ENCODE data around the gene TCFL5. TPM values are rescaled to one million over a fixed set of nuclear protein-coding genes. Genes with fewer than 3 reads are reported as not detected.

TCFL5 gene
- total RNA-seq, 1 donor from 2014 or later = 6.3 TPM

- Histone ChIP-seq H3K4me1 (ENCODE audit: control insufficient read depth in 3 of 3, insufficient read depth in 3 of 3, low read length in 3 of 3) (peaks cover 32 to 35% (median 33%) of the 10 kb centered on the region in 3 donors), H3K36me3 (ENCODE audit: control insufficient read depth in 3 of 3, insufficient read depth in 3 of 3, low read length in 3 of 3) (peaks cover 0 to 9% (median 8%) of the 10 kb centered on the region in 3 donors), H3K9me3 (ENCODE audit: control insufficient read depth in 3 of 3, low read length in 3 of 3) (no peaks in the 10 kb centered on the region), H3K27me3 (ENCODE audit: control insufficient read depth in 3 of 3, insufficient read depth in 3 of 3, low read length in 3 of 3) (peaks cover 9 to 22% (median 10%) of the 10 kb centered on the region in 3 donors), H3K27ac (ENCODE audit: low read depth, low read length) (peak overlapping the region; percentile 84), H3K9ac (ENCODE audit: low read depth in 1 of 3, low read length in 3 of 3) (peak overlapping the region in 2 of 3 donors; percentile 78 to 80), H3K4me3 (ENCODE audit: low read length in 3 of 3) (peak overlapping the region in 1 of 3 donors; percentile 75)
Measured at GRCh38 chr20:62792940-62793756, 68.5 kb downstream of the TCFL5 start.

- H3K36me3 ChIP-seq (ENCODE audit: control insufficient read depth in 3 of 3, insufficient read depth in 3 of 3, low read length in 3 of 3) = peaks cover 0 to 2% (median 0%) of the 10 kb centered on the region in 3 donors
Measured at GRCh38 chr20:62792182-62792939, 69.3 kb downstream of the TCFL5 start.

GRCh38 chr20:62791301-62792181 lies 70.1 kb downstream of the TCFL5 start:
- Histone ChIP-seq H3K27me3 (ENCODE audit: control insufficient read depth in 3 of 3, insufficient read depth in 3 of 3, low read length in 3 of 3) (peaks cover 10 to 22% (median 12%) of the 10 kb centered on the region in 3 donors), H3K9ac (ENCODE audit: low read depth in 1 of 3, low read length in 3 of 3) (no peak overlapping the region), H3K36me3 (ENCODE audit: control insufficient read depth in 3 of 3, insufficient read depth in 3 of 3, low read length in 3 of 3) (no peaks in the 10 kb centered on the region), H3K4me3 (ENCODE audit: low read length in 3 of 3) (no peak overlapping the region), H3K9me3 (ENCODE audit: control insufficient read depth in 3 of 3, low read length in 3 of 3) (no peaks in the 10 kb centered on the region), H3K4me1 (ENCODE audit: control insufficient read depth in 3 of 3, insufficient read depth in 3 of 3, low read length in 3 of 3) (peaks cover 21 to 23% (median 22%) of the 10 kb centered on the region in 3 donors), H3K27ac (ENCODE audit: low read depth, low read length) (no peak overlapping the region)

More at GRCh38 chr20:62792182-62792939, 69.3 kb downstream of the TCFL5 start:
- peaks cover 26 to 28% (median 27%) of the 10 kb centered on the region in 3 donors for H3K4me1 ChIP-seq (ENCODE audit: control insufficient read depth in 3 of 3, insufficient read depth in 3 of 3, low read length in 3 of 3)
- no peak overlapping the region for H3K27ac ChIP-seq (ENCODE audit: low read depth, low read length)
- peaks cover 10 to 22% (median 12%) of the 10 kb centered on the region in 3 donors for H3K27me3 ChIP-seq (ENCODE audit: control insufficient read depth in 3 of 3, insufficient read depth in 3 of 3, low read length in 3 of 3)
- H3K9me3 ChIP-seq (ENCODE audit: control insufficient read depth in 3 of 3, low read length in 3 of 3) = no peaks in the 10 kb centered on the region
- no peak overlapping the region for H3K4me3 ChIP-seq (ENCODE audit: low read length in 3 of 3)
- H3K9ac ChIP-seq (ENCODE audit: low read depth in 1 of 3, low read length in 3 of 3) = no peak overlapping the region

Small RNAs within 50 kb of the gene (small RNA-seq; reads per million reads assigned to genes)
- not detected for gene DPH3P1

Other genes with a start within 250 kb of the TCFL5 start
- not detected for gene SLCO4A1, start 219.3 kb downstream of the TCFL5 start, total RNA-seq
- gene NTSR1, start 153.0 kb downstream of the TCFL5 start, total RNA-seq = under 0.01 TPM
- 5.7 TPM for gene MRGBP, start 65.3 kb downstream of the TCFL5 start, total RNA-seq
- gene OGFR, start 57.0 kb downstream of the TCFL5 start, total RNA-seq = 13.6 TPM
- gene COL9A3, start 44.8 kb downstream of the TCFL5 start, total RNA-seq = 8.9 TPM
- gene DIDO1, start 64.7 kb upstream of the TCFL5 start, total RNA-seq = 35.0 TPM
- gene GID8, start 76.3 kb upstream of the TCFL5 start, total RNA-seq = 28.7 TPM
- not detected for gene SLC17A9, start 90.9 kb upstream of the TCFL5 start, total RNA-seq
- not detected for gene BHLHE23, start 145.1 kb upstream of the TCFL5 start, total RNA-seq